Transverse colon (tissue), 4 donors: Measurements from ENCODE around the gene ELOVL4. TPM values are rescaled to one million over a fixed set of nuclear protein-coding genes. Genes with fewer than 3 reads are reported as not detected.

Experiments used
- DNase-seq: peaks from one replicate; pipeline ENCODE4 v3.0.0-alpha.2; 2019
- H3K27ac ChIP-seq, 4 donors: fragments of 200-600 bp; sonication (generic); 2 replicates each; pipeline ENCODE4 v1.5.1; 2016 to 2018; ENCODE audit warnings: inconsistent platforms in 4 of 4
- H3K27me3 ChIP-seq: fragments of 200-600 bp; sonication (generic); 2 replicates; pipeline ENCODE4 v1.5.1; 2017; ENCODE audit warnings: inconsistent platforms
- H3K36me3 ChIP-seq, 4 donors: fragments of 200-600 bp; sonication (generic); 2 replicates each; pipeline ENCODE4 v1.5.1; 2017 to 2019; ENCODE audit warnings: inconsistent platforms in 4 of 4
- H3K4me1 ChIP-seq, 4 donors: fragments of 200-600 bp; sonication (generic); 2 replicates each; pipeline ENCODE4 v1.5.1; 2017 to 2020; ENCODE audit warnings: inconsistent platforms in 4 of 4
- H3K4me3 ChIP-seq, 4 donors: fragments of 200-600 bp; sonication (generic); 1 replicate in 1 of 4; 2 replicates in 3 of 4; pipeline versions ENCODE4 v1.5.1 to v1.6.1; 2017 to 2019; ENCODE audit warnings: inconsistent platforms in 4 of 4
- H3K9me3 ChIP-seq, 2 donors: fragments of 200-600 bp; sonication (generic); 2 replicates each; pipeline ENCODE4 v1.5.1; 2017 to 2019; ENCODE audit warnings: inconsistent platforms in 2 of 2
- CTCF ChIP-seq, 5 experiments: fragments of 200-600 bp in 3 of 5; fragments of 450-650 bp in 2 of 5; sonication (generic) in 3 of 5; IDR thresholded peaks; 1 replicate in 2 of 5; 2 replicates in 3 of 5; pipeline ENCODE4 v1.5.1; 2016 to 2017; ENCODE audit warnings: antibody characterized with exemption in 5 of 5, inconsistent platforms in 3 of 5, mild to moderate bottlenecking in 2 of 5, moderate library complexity in 1 of 5
- EP300 ChIP-seq: sonication (generic); formaldehyde crosslinking; IDR thresholded peaks from one replicate; pipeline ENCODE4 v1.6.1; 2017; ENCODE audit warnings: antibody characterized with exemption, low read depth
- POLR2A ChIP-seq: fragments of 450-650 bp; IDR thresholded peaks from one replicate; pipeline ENCODE4 v1.6.1; 2016; ENCODE audit warnings: antibody characterized with exemption, mild to moderate bottlenecking, moderate library complexity
- POLR2AphosphoS5 ChIP-seq, 3 donors: sonication (generic); formaldehyde crosslinking; IDR thresholded peaks; one replicate each; pipeline ENCODE4 v1.6.1; 2016; ENCODE audit warnings: antibody characterized with exemption in 3 of 3
- whole genome bisulfite sequencing, 2 donors: methylation state at CpG; one replicate each; pipeline ENCODE4 v1.1.5; 2018; ENCODE audit warnings: low coverage in 1 of 2; 5-methylcytosine and 5-hydroxymethylcytosine counted together
- in situ Hi-C, 4 donors: fragments of 200-750 bp; cut with MboI; loops; one replicate each; pipeline versions ENCODE4 v1.15.0 to v1.15.1; 2017; ENCODE audit warnings: low sequenced_read_pairs in 3 of 4, low pct_ligation_motif_present in 1 of 4, low pct_unique_long_range_greater_than_20kb in 1 of 4
- intact Hi-C: fragments of 100-400 bp; cut with DNase I; formaldehyde crosslinking; loops from one replicate; pipeline ENCODE4 v1.15.1; 2023; ENCODE audit warnings: low total_unique reads
- total RNA-seq, 4 donors: library from RNA; depleted of rRNA; stranded (reverse); fragments of >200 nt; gene quantifications; one replicate each; pipeline ENCODE4 v1.1.0, GENCODE V29; 2016

Gene ELOVL4
- under 1 TPM in 2 of 4 donors, not detected in 2; 0.32 to 0.68 TPM for total RNA-seq

- DNase-seq = peak; percentile 47
- H3K27me3 ChIP-seq = peaks cover 47% of the 10 kb centered on the region
- H3K4me3 ChIP-seq = peak within 1 kb of the TSS; percentile 52 to 77 (median 54)
- in situ Hi-C loops (loop anchor here in 1 of 4 donors (10.0 kb wide), 1 partner anchor 147 kb away; no protein-coding TSS in a partner anchor), intact Hi-C loops (no loop called here)
- peak within 1 kb of the TSS in 3 of 4 donors; percentile 19 to 58 (median 30) for H3K27ac ChIP-seq
- WGBS, 2 donors = 9 to 10% methylated on average over 4 to 21 of the region's 84 CpGs
- TF ChIP-seq POLR2A (peak; percentile 14), EP300 (no peak), POLR2AphosphoS5 (IDR thresholded peaks at IDR 0.05) (peak in 2 of 3 donors; percentile 9 to 68)
- H3K36me3 ChIP-seq = no peaks in the 10 kb centered on the region
- peaks cover 0 to 22% (median 16%) of the 10 kb centered on the region in 4 donors for H3K4me1 ChIP-seq
- H3K9me3 ChIP-seq = no peaks in the 10 kb centered on the region
Observed at GRCh38 chr6:79947191-79948186, at the start of gene ELOVL4. Gene ELOVL4 (minus strand): TSS chr6:79947553. CDS start chr6:79947279, 274 bp downstream.

- Histone ChIP-seq H3K9me3 (no peaks in the 10 kb centered on the region), H3K4me3 (no peak overlapping the region), H3K4me1 (no peaks in the 10 kb centered on the region), H3K27me3 (peaks cover 4% of the 10 kb centered on the region), H3K27ac (no peak overlapping the region), H3K36me3 (no peaks in the 10 kb centered on the region)
- intact Hi-C loops = no loop called here
- DNase-seq = no peak
- in situ Hi-C loops = no loop called here
- no peak for TF ChIP-seq CTCF (IDR thresholded peaks at IDR 0.05)
- no peak for TF ChIP-seq POLR2A
- no peak for TF ChIP-seq POLR2AphosphoS5 (IDR thresholded peaks at IDR 0.05)
- no peak for TF ChIP-seq EP300
Observed at GRCh38 chr6:79993911-79994309, 46.6 kb upstream of the ELOVL4 start.

- TF ChIP-seq CTCF (IDR thresholded peaks at IDR 0.05) = no peak
- Histone ChIP-seq H3K4me1 (no peaks in the 10 kb centered on the region), H3K27me3 (no peaks in the 10 kb centered on the region), H3K27ac (no peak overlapping the region), H3K9me3 (no peaks in the 10 kb centered on the region), H3K36me3 (no peaks in the 10 kb centered on the region), H3K4me3 (no peak overlapping the region)
- DNase-seq = no peak
- in situ Hi-C loops (no loop called here), intact Hi-C loops (no loop called here)
- whole genome bisulfite sequencing, 2 donors = 82 to 88% methylated on average over 2 of the region's 2 CpGs
Observed at GRCh38 chr6:79993012-79993910, 45.9 kb upstream of the ELOVL4 start.

GRCh38 chr6:79989641-79990040 lies 42.3 kb upstream of the ELOVL4 start:
- no peak for DNase-seq
- no peak overlapping the region for H3K27ac ChIP-seq
- no peaks in the 10 kb centered on the region for H3K27me3 ChIP-seq
- H3K4me3 ChIP-seq = no peak overlapping the region
- TF ChIP-seq POLR2A (no peak), CTCF (IDR thresholded peaks at IDR 0.05) (no peak), EP300 (no peak), POLR2AphosphoS5 (IDR thresholded peaks at IDR 0.05) (no peak)
- no peaks in the 10 kb centered on the region for H3K9me3 ChIP-seq
- intact Hi-C loops = no loop called here
- in situ Hi-C loops = no loop called here
- no peaks in the 10 kb centered on the region for H3K4me1 ChIP-seq
- 87 to 100% methylated on average over 1 of the region's 1 CpG for WGBS, 2 donors
- no peaks in the 10 kb centered on the region for H3K36me3 ChIP-seq
